Measurements from ENCODE around the gene CTAG1A. TPM values are rescaled to one million over a fixed set of nuclear protein-coding genes. Genes with fewer than 3 reads are reported as not detected.
A peak's percentile ranks its signal among the peaks of the same experiment; 100 is the strongest.
"Not testable (repeated sequence)": the region's sequence is repeated elsewhere in the genome, so short reads cannot be mapped to it uniquely, and the experiment has no call there.

Gene CTAG1A
- total RNA-seq, 1 experiment from 2014 or later, result not detected

DNA sequence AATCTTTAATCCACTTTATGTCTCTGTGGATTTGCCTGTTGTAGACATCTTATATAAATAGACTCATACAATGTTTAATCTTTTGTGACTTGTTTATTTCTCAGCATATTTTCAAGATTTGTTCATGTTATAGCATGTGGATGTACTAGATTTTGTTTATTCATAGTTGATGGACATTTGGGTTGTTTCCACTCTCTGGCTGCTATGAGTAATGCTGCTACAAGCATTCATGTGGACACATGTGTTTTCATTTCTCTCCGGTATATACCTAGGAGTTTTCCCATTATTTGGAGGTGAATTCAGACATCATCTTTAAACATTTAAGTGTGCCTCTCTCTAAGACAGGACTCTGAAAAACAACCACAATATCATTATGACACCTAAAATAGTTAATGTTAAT lies 35.2 kb upstream of the CTAG1A start:
- DNase-seq, result no peak
- TF ChIP-seq, protein P1, sequence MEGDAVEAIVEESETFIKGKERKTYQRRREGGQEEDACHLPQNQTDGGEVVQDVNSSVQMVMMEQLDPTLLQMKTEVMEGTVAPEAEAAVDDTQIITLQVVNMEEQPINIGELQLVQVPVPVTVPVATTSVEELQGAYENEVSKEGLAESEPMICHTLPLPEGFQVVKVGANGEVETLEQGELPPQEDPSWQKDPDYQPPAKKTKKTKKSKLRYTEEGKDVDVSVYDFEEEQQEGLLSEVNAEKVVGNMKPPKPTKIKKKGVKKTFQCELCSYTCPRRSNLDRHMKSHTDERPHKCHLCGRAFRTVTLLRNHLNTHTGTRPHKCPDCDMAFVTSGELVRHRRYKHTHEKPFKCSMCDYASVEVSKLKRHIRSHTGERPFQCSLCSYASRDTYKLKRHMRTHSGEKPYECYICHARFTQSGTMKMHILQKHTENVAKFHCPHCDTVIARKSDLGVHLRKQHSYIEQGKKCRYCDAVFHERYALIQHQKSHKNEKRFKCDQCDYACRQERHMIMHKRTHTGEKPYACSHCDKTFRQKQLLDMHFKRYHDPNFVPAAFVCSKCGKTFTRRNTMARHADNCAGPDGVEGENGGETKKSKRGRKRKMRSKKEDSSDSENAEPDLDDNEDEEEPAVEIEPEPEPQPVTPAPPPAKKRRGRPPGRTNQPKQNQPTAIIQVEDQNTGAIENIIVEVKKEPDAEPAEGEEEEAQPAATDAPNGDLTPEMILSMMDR (conservative IDR thresholded peaks at IDR 0.05), result no peak
- Histone ChIP-seq H2BK15ac (ENCODE audit: low read depth, low read length) (no peak overlapping the region), H3T11ph (ENCODE audit: low read length) (no peak overlapping the region), H3K23me2 (ENCODE audit: insufficient read length, low read depth, low read length, poor library complexity, severe bottlenecking) (peaks cover 6% of the 10 kb centered on the region), H3K27ac (ENCODE audit: insufficient read length, low read depth, low read length) (no peak overlapping the region), H4K20me1 (ENCODE audit: control insufficient read depth, insufficient read depth, insufficient read length) (no peaks in the 10 kb centered on the region), H2AFZ (ENCODE audit: low read length) (no peak overlapping the region), H2AK5ac (ENCODE audit: insufficient read length, low read length) (no peak overlapping the region), H3K9ac (ENCODE audit: extremely low read depth, insufficient read length, low read length) (no peak overlapping the region), H4K5ac (ENCODE audit: insufficient read length, low read depth, low read length) (no peak overlapping the region), H3K23ac (ENCODE audit: insufficient read length, low read depth, low read length) (no peak overlapping the region), H3K18ac (ENCODE audit: insufficient read length, low read depth, low read length) (no peak overlapping the region), H3K14ac (ENCODE audit: insufficient read depth, low read length) (no peak overlapping the region), H3K9me3 (ENCODE audit: control insufficient read depth, low read depth, low read length) (peaks cover 33% of the 10 kb centered on the region), H3K27me3 (ENCODE audit: insufficient read depth, low read length) (no peaks in the 10 kb centered on the region), H3K79me2 (ENCODE audit: insufficient read depth, low read length) (peaks cover 3% of the 10 kb centered on the region; the same call in 1 of the 2 replicates), H2BK5ac (ENCODE audit: insufficient read length, low read length) (no peak overlapping the region), H3K4ac (ENCODE audit: low read depth, low read length) (no peak overlapping the region), H4K91ac (ENCODE audit: insufficient read length, low read depth, low read length) (no peak overlapping the region), H3K56ac (ENCODE audit: insufficient read length, low read depth, low read length) (no peak overlapping the region), H4K8ac (replicated peaks; ENCODE audit: insufficient read length, low read depth, low read length) (no peak overlapping the region), H3K79me1 (ENCODE audit: insufficient read depth, low read depth, low read length, poor library complexity, severe bottlenecking) (no peaks in the 10 kb centered on the region), H2BK120ac (ENCODE audit: low read depth, low read length, poor library complexity, severe bottlenecking) (no peak overlapping the region), H3K4me1 (ENCODE audit: insufficient read depth, low read length) (no peaks in the 10 kb centered on the region), H2BK20ac (ENCODE audit: low read depth, low read length, poor library complexity, severe bottlenecking) (no peak overlapping the region), H3K4me2 (ENCODE audit: insufficient read depth, insufficient read length, low read length) (no peak overlapping the region), H2BK12ac (ENCODE audit: insufficient read length, low read depth, low read length) (no peak overlapping the region)
- H3K4me1 Mint-ChIP-seq, result peaks cover 4 to 12% of the 10 kb centered on the region in 2 experiments
- peak overlapping the region in 1 of 2 experiments; percentile 46; a peak in 1 of 5 replicates for H3K4me3 Mint-ChIP-seq
- H3K36me3 Mint-ChIP-seq (ENCODE audit: insufficient read depth in 1 of 3, low read depth in 3 of 3), result peaks cover 23 to 52% (median 45%) of the 10 kb centered on the region in 3 experiments
- no peaks in the 10 kb centered on the region; the same call in 1 of the 2 replicates for H3K27me3 Mint-ChIP-seq (ENCODE audit: low read depth)
- no peak overlapping the region for H3K27ac Mint-ChIP-seq
- no CpG with 5 or more reads among the region's 1 CpG for WGBS (ENCODE audit: extremely low coverage, insufficient read length, low lambda C conversion rate)
- peaks cover 68 to 76% of the 10 kb centered on the region in 2 experiments for H3K9me3 Mint-ChIP-seq

DNA sequence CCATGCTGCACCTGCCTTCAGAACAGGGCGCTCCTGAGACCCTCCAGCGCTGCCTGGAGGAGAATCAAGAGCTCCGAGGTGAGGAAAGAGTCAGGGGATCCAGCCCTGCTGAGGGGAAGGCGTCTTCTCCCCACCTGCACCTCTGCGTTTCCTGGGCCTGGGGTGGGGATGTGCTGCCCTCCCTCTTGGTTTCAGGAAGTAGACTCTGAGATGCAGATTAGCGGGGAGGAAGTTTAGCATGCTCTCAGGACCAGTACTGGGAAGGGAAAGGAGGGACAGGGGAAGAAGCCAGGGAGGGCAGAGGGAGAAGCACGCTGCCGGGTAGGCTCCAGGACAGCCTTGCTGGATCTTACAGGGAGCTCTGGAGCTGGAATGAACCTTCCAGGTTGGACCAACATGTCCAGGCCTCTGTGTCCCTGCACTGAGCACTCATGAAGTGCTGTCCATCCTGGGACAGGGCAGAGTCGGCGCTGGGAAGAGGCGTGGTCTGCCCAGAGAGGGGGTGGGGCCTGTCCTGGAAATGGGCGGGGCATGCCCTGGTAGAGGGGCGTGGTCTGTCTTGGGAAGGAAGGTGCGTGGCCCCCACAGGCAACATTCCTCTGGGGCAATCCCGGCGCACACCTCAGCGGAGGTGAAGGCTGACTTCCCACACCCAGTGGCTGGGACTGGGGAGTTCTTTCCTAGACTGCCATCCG lies 32.7 kb upstream of the CTAG1A start:
- not testable (repeated sequence) for H2BK120ac ChIP-seq (ENCODE audit: low read depth, low read length, poor library complexity, severe bottlenecking); H3K56ac ChIP-seq (ENCODE audit: insufficient read length, low read depth, low read length); H2BK15ac ChIP-seq (ENCODE audit: low read depth, low read length); H3K27me3 Mint-ChIP-seq (ENCODE audit: low read depth); H3K27ac Mint-ChIP-seq; H3K27ac ChIP-seq (ENCODE audit: insufficient read length, low read depth, low read length); DNase-seq; H2BK12ac ChIP-seq (ENCODE audit: insufficient read length, low read depth, low read length); H2BK20ac ChIP-seq (ENCODE audit: low read depth, low read length, poor library complexity, severe bottlenecking); H3K9ac ChIP-seq (ENCODE audit: extremely low read depth, insufficient read length, low read length); H3K23me2 ChIP-seq (ENCODE audit: insufficient read length, low read depth, low read length, poor library complexity, severe bottlenecking); H2AK5ac ChIP-seq (ENCODE audit: insufficient read length, low read length); H3T11ph ChIP-seq (ENCODE audit: low read length); H4K8ac ChIP-seq (replicated peaks; ENCODE audit: insufficient read length, low read depth, low read length); H2AFZ ChIP-seq (ENCODE audit: low read length); H4K91ac ChIP-seq (ENCODE audit: insufficient read length, low read depth, low read length); H3K79me2 ChIP-seq (ENCODE audit: insufficient read depth, low read length); H3K27me3 ChIP-seq (ENCODE audit: insufficient read depth, low read length); H3K14ac ChIP-seq (ENCODE audit: insufficient read depth, low read length); H3K4me1 Mint-ChIP-seq; H3K23ac ChIP-seq (ENCODE audit: insufficient read length, low read depth, low read length); H2BK5ac ChIP-seq (ENCODE audit: insufficient read length, low read length); H3K18ac ChIP-seq (ENCODE audit: insufficient read length, low read depth, low read length); H4K20me1 ChIP-seq (ENCODE audit: control insufficient read depth, insufficient read depth, insufficient read length); H3K4me1 ChIP-seq (ENCODE audit: insufficient read depth, low read length); H4K5ac ChIP-seq (ENCODE audit: insufficient read length, low read depth, low read length); H3K79me1 ChIP-seq (ENCODE audit: insufficient read depth, low read depth, low read length, poor library complexity, severe bottlenecking); H3K4me2 ChIP-seq (ENCODE audit: insufficient read depth, insufficient read length, low read length); H3K4ac ChIP-seq (ENCODE audit: low read depth, low read length)
- H3K36me3 Mint-ChIP-seq (ENCODE audit: insufficient read depth in 1 of 3, low read depth in 3 of 3), result peaks cover 18 to 45% (median 38%) of the 10 kb centered on the region in 3 experiments
- H3K4me3 Mint-ChIP-seq, result peak overlapping the region in 1 of 2 experiments; percentile 20; a peak in 1 of 5 replicates
- no CpG with 5 or more reads among the region's 18 CpGs for WGBS (ENCODE audit: extremely low coverage, insufficient read length, low lambda C conversion rate)
- peaks cover 27% of the 10 kb centered on the region for H3K9me3 ChIP-seq (ENCODE audit: control insufficient read depth, low read depth, low read length)
- H3K9me3 Mint-ChIP-seq, result peaks cover 60 to 67% of the 10 kb centered on the region in 2 experiments
